Mammary epithelial cell (primary cell): Measurements from ENCODE around the gene MLIP.

Source experiments
- EZH2 ChIP-seq: IDR thresholded peaks from 2 replicates; pipeline ENCODE4 v1.6.1; 2012; ENCODE audit warnings: low read length, inconsistent platforms, borderline replicate concordance
- TF ChIP-seq, protein P1 (sequence below), 2 donors: IDR thresholded peaks in 1 of 2; conservative IDR thresholded peaks in 1 of 2; 2 replicates each; pipeline ENCODE4 v1.5.1; 2011 to 2012; ENCODE audit warnings: inconsistent platforms in 2 of 2, low read length in 2 of 2, mild to moderate bottlenecking in 2 of 2, control low read depth in 1 of 2, low read depth in 1 of 2; ENCODE audit not compliant: insufficient read depth in 1 of 2; ENCODE audit errors: extremely low read depth in 1 of 2

GRCh38 chr6:54243699-54244098 lies 132.5 kb downstream of the MLIP start:
- TF ChIP-seq, protein P1, sequence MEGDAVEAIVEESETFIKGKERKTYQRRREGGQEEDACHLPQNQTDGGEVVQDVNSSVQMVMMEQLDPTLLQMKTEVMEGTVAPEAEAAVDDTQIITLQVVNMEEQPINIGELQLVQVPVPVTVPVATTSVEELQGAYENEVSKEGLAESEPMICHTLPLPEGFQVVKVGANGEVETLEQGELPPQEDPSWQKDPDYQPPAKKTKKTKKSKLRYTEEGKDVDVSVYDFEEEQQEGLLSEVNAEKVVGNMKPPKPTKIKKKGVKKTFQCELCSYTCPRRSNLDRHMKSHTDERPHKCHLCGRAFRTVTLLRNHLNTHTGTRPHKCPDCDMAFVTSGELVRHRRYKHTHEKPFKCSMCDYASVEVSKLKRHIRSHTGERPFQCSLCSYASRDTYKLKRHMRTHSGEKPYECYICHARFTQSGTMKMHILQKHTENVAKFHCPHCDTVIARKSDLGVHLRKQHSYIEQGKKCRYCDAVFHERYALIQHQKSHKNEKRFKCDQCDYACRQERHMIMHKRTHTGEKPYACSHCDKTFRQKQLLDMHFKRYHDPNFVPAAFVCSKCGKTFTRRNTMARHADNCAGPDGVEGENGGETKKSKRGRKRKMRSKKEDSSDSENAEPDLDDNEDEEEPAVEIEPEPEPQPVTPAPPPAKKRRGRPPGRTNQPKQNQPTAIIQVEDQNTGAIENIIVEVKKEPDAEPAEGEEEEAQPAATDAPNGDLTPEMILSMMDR (conservative IDR thresholded peaks at IDR 0.05 in 1 of 2, IDR thresholded peaks at IDR 0.05 in 1 of 2; ENCODE audit: extremely low read depth in 1 of 2, insufficient read depth in 1 of 2, low read depth in 1 of 2, low read length in 2 of 2): no peak
- no peak for TF ChIP-seq EZH2
